ENCODE data around the gene STPG4.

DNA sequence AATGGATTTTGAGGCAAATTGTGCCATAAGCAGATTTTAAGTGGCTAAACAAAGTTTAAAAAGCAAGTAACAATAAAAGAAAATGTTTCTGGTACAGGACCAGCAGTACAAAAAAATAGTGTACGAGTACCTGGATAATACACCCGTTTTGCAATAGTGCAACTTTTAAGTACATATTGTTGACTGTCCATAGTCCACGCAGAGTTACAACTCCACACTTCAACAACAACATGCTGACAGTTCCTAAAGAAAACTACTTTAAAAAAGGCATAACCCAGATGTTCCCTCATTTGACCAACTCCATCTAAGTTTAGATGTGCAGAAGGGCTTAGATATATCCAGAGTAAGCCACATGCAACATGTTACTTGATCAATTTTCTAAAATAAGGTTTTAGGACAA is 5.1 kb upstream of the STPG4 start:
- TF ChIP-seq POLR2AphosphoS5 (IDR thresholded peaks at IDR 0.05; ENCODE audit: low read depth, low read length) (no peak), POLR2A (IDR thresholded peaks at IDR 0.05; ENCODE audit: low read depth, low read length) (no peak), TAF1 (IDR thresholded peaks at IDR 0.05; ENCODE audit: low read depth, low read length) (no peak), PAX5 (IDR thresholded peaks at IDR 0.05; ENCODE audit: insufficient read depth, low read length, severe bottlenecking) (no peak)

Measured in GM12891 (cell line).